ENCODE results near the gene DUXB.

- TF ChIP-seq BHLHE40 (IDR thresholded peaks at IDR 0.05; ENCODE audit: borderline replicate concordance) (no peak), SUZ12 (IDR thresholded peaks at IDR 0.05) (no peak), ELF4 (IDR thresholded peaks at IDR 0.05) (no peak), CTBP1 (IDR thresholded peaks at IDR 0.05; ENCODE audit: borderline replicate concordance) (no peak), FOXA1 (IDR thresholded peaks at IDR 0.05) (no peak), HDGF (IDR thresholded peaks at IDR 0.05; ENCODE audit: borderline replicate concordance) (no peak), LEF1 (IDR thresholded peaks at IDR 0.05; ENCODE audit: borderline replicate concordance) (no peak)
These were observed 44.0 kb upstream of the DUXB start for GRCh38 chr16:75745242-75745641.

All from HEK293T (cell line).